GM12875 (cell line): ENCODE data around the gene CER1.

Source experiments
- H3K4me3 ChIP-seq: one replicate; pipeline ENCODE4 v1.5.1; 2011; ENCODE audit warnings: low read depth, low read length, control low read depth
- TF ChIP-seq, protein P1 (sequence below): IDR thresholded peaks from 2 replicates; pipeline ENCODE4 v1.5.1; 2011; ENCODE audit warnings: low read depth, mild to moderate bottlenecking, control low read depth, inconsistent platforms, low read length, moderate library complexity, borderline replicate concordance; ENCODE audit not compliant: insufficient read depth

Gene CER1

DNA sequence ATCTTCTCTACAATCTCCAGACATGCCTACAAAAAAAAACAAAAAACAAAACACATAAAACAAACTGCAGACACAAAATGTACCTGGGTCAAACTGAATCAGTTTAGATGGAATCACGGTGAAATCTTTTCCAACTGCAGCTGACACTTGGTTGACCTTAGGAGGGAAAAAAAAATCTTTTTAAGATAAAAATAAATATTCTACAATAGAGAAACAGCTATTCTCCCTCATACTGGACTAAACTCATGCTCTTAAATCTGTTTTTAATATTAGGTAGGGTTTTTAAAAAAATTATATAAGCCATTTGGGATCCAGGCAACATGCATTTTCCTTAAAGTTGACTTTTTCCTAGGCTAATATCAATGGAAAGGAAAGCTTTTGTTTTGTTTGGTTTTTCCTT, 33.8 kb upstream of the CER1 start:
- TF ChIP-seq, protein P1, sequence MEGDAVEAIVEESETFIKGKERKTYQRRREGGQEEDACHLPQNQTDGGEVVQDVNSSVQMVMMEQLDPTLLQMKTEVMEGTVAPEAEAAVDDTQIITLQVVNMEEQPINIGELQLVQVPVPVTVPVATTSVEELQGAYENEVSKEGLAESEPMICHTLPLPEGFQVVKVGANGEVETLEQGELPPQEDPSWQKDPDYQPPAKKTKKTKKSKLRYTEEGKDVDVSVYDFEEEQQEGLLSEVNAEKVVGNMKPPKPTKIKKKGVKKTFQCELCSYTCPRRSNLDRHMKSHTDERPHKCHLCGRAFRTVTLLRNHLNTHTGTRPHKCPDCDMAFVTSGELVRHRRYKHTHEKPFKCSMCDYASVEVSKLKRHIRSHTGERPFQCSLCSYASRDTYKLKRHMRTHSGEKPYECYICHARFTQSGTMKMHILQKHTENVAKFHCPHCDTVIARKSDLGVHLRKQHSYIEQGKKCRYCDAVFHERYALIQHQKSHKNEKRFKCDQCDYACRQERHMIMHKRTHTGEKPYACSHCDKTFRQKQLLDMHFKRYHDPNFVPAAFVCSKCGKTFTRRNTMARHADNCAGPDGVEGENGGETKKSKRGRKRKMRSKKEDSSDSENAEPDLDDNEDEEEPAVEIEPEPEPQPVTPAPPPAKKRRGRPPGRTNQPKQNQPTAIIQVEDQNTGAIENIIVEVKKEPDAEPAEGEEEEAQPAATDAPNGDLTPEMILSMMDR = no peak
- H3K4me3 ChIP-seq = no peak overlapping the region

DNA sequence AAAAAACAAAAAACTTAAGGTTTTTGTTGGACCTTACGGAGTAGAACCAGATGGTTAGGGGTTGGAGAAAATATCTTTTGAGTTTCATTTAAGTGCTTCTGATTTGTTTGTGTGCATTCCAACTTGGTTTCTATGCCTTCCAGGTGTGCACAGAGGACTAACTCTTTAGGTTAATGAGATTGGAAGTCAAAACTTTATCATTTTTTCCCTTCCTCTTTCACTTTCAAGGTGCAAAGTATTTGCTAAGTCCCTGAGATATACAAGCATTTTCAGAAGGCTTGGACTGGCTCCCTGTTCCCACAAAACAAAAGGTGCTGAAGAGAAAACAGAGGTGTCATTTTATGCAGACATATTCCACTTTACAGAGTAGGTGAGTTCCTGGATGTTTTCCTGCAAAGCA, 30.3 kb upstream of the CER1 start:
- TF ChIP-seq, protein P1 = no peak
- no peak overlapping the region for H3K4me3 ChIP-seq

DNA sequence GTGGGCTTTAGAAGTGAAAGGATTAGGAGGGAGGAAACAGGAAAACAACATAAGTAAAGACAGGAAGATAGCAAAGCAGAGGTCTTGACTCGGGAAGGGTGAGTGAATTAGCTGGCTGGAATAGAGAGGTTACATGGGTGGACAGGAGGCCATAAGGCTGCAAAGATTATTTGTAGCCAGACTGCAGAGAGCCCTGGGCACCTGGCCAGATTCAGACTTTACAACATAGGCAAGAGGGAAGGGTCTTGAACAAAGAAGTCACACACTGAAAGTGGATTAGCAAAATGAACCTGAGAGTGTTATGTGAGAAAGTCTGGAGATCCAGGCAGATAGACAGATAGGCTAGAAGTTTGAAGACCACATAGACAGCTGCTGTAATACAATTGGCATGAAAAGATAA, 29.7 kb upstream of the CER1 start:
- H3K4me3 ChIP-seq = no peak overlapping the region
- TF ChIP-seq, protein P1 = no peak

DNA sequence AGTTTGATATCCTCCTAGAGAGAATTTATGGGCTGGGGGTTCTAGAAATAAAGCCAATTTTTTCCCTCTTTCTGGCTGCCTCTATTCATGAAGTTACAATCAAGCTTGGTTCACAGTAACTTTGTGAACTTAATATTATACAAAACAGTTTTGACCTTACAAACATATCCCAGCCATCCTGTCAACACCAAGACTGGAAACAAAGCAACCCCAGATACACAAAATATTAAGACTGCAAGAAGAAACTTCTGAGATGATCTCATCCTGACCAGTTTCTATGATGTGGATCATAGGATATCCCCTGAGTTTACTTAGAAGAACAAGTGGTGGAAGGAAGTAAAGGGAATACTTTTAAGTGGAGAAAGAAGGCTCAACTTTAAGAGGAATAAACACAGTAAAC, 28.3 kb upstream of the CER1 start:
- TF ChIP-seq, protein P1 = no peak
- H3K4me3 ChIP-seq = no peak overlapping the region

DNA sequence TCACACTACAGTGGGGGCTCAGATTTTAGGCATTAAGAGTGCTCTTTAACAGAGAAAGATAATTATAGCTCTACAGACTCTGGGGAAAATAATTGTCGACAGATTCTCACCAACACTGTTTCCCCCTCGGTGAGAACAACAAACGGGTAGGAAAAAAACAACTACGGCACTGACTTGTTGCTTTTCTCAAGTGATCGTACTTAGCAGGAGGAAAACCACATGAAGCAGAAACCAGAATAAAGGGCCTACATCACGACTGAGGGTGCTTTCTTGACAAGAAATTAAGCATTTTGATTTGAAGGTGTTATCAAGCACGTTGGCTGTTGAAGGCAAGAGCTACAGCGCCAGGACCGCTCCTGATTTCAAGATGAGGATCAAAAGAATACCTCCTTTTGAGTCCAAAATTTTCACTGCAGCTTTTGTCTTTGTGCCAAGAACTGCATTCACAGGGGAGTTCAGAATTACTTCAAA, 27.2 kb upstream of the CER1 start:
- TF ChIP-seq, protein P1 = no peak
- no peak overlapping the region for H3K4me3 ChIP-seq

DNA sequence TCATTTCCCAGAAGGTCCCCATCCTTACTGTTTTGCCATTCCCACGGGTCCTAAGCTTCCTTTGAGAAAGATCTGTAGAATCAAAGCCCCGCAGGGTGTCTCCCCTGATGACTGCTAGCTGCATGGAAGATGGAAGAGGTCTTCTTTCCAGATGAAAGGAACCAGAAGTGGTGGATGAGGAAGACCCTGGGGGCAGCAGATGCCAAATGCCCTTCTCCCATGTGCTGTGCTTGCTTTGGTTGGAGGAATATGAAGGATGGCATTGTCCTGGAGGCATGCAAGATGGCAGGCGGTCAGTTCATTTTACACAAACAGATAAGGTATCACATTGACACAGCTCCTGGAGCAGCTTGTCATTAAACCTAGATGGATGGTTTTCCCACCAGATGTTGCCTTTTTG, 25.8 kb upstream of the CER1 start:
- no peak overlapping the region for H3K4me3 ChIP-seq
- TF ChIP-seq, protein P1 = no peak

DNA sequence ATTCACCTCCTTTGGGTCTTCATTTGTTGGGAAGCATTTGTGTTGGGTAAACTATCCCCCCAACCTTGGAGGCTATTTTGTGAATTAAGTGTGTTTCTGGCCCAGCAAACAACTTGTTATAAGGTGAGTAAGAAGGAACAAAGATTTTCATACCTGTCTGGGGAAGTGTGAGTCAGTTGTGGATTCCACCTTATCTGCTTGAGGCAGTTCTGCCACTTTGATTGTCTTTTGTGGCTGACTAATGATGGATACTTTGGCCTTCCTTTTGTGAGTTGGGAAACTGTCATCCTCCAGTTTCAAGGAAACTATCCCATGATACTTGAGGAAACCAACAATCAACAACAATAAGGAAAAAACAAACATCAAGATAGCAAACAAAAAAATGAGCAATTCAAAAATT, 24.6 kb upstream of the CER1 start:
- TF ChIP-seq, protein P1 = no peak
- H3K4me3 ChIP-seq = no peak overlapping the region
